Measurements from ENCODE around the gene PSMD3. TPM values are rescaled to one million over a fixed set of nuclear protein-coding genes. Genes with fewer than 3 reads are reported as not detected.

The PSMD3 gene
- total RNA-seq, 1 experiment from 2014 or later, result 200 TPM

DNA sequence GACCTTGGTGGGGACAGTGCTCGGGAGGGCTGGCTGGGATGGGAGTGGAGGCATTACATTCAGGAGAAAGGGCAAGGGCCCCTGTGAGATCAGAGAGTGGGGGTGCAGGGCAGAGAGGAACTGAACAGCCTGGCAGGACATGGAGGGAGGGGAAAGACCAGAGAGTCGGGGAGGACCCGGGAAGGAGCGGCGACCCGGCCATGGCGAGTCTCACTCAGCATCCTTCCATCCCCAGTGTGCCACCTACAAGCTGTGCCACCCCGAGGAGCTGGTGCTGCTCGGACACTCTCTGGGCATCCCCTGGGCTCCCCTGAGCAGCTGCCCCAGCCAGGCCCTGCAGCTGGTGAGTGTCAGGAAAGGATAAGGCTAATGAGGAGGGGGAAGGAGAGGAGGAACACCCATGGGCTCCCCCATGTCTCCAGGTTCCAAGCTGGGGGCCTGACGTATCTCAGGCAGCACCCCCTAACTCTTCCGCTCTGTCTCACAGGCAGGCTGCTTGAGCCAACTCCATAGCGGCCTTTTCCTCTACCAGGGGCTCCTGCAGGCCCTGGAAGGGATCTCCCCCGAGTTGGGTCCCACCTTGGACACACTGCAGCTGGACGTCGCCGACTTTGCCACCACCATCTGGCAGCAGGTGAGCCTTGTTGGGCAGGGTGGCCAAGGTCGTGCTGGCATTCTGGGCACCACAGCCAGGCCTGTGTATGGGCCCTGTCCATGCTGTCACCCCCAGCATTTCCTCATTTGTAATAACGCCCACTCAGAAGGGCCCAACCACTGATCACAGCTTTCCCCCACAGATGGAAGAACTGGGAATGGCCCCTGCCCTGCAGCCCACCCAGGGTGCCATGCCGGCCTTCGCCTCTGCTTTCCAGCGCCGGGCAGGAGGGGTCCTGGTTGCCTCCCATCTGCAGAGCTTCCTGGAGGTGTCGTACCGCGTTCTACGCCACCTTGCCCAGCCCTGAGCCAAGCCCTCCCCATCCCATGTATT, 35.7 kb downstream of the PSMD3 start:
- DNase-seq (ENCODE audit: low read depth), result no peak
- in situ Hi-C loops (cut with HindIII; ENCODE audit: low pct_unique_long_range_greater_than_20kb, low sequenced_read_pairs), result no loop called here

DNA sequence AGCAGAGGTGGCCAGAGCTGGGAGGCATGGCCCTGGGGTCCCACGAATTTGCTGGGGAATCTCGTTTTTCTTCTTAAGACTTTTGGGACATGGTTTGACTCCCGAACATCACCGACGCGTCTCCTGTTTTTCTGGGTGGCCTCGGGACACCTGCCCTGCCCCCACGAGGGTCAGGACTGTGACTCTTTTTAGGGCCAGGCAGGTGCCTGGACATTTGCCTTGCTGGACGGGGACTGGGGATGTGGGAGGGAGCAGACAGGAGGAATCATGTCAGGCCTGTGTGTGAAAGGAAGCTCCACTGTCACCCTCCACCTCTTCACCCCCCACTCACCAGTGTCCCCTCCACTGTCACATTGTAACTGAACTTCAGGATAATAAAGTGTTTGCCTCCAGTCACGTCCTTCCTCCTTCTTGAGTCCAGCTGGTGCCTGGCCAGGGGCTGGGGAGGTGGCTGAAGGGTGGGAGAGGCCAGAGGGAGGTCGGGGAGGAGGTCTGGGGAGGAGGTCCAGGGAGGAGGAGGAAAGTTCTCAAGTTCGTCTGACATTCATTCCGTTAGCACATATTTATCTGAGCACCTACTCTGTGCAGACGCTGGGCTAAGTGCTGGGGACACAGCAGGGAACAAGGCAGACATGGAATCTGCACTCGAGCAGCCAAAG, 36.9 kb downstream of the PSMD3 start:
- in situ Hi-C loops (cut with HindIII; ENCODE audit: low pct_unique_long_range_greater_than_20kb, low sequenced_read_pairs), result no loop called here
- DNase-seq (ENCODE audit: low read depth), result no peak

DNA sequence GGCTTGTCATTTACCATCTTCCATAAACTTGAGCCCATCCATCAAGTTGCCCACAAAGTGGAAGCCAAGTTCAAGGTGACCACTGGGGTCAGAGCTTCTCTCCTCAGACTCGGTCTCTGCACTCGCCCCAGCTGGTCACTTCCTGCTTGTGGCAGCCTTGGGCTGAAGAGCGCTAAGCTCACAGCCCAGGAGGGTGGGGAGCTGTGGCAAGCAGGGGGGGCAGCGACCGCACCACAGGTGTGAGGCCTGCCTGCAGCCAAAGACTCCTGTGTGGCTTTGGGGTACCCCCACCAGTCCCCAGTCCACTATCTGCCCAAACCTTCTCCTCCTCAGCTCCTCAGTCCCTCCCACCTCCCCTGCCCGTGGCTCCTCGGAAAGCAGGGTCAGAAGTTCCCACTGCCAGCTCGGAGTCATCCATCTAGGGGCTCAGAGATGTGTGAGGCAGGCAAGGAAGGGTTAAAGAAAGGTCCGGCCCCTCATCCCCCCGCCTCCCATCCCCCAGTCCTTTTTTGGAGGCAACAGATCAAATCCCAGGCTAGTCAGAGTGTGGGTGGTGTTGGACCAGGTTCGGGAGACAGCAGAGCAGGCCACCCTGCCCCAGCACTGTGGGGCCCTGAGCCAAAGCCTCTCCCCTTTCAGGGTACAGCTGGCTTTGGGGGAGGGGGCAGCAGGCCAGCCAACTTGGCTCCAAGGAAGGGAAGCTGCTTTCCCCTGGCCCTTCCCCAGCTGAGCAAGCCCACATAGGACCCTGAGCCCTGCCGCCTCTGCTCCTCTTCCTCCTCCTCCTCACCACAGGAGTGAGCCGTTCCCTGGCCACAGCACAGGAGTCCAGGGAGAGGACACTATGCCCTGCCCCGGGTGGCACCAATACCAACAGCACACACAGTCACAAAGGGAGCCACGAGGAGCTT, 37.9 kb downstream of the PSMD3 start:
- in situ Hi-C loops (cut with HindIII; ENCODE audit: low pct_unique_long_range_greater_than_20kb, low sequenced_read_pairs), result no loop called here
- DNase-seq (ENCODE audit: low read depth), result no peak

DNA sequence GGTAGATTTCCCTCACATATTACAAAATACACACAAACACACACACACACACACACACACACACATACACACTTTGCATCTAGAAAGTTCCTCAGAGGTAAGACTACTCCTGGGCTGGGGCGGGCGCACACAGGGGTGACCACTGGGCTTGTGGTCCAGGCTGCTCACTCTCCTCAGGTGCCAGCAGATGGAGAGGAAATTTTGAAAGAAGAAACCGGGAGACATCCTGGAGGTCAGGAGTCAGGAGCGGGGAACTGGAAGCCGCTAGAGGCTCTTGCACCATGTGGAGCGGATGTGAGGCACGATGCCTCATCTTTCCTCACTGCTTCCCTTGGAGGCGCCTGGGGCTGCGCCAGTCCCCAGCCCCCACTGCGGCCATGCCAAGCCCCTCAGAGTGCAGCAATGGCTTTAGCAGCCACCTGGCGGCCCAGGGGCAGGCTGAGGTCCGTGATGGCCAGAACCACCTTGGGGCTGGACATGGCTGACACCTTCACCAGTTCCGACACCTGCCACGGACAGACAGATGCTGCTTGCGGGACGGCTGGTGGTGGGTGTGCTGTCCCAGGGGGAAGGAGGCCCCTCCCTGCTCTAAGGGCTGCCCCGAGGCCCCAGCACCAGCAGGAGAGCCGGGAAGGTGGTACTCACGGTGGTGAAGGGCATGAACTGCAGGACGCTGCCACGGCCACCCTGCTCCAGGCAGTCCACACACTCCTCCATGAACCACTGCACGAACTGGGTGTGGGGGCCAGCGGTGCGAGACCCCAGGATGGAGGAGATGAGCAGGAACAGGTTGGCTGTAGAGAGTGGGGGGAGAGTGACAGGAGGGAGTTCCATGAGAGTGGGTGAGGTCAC, 38.8 kb downstream of the PSMD3 start:
- no peak for DNase-seq (ENCODE audit: low read depth)
- in situ Hi-C loops (cut with HindIII; ENCODE audit: low pct_unique_long_range_greater_than_20kb, low sequenced_read_pairs), result no loop called here

DNA sequence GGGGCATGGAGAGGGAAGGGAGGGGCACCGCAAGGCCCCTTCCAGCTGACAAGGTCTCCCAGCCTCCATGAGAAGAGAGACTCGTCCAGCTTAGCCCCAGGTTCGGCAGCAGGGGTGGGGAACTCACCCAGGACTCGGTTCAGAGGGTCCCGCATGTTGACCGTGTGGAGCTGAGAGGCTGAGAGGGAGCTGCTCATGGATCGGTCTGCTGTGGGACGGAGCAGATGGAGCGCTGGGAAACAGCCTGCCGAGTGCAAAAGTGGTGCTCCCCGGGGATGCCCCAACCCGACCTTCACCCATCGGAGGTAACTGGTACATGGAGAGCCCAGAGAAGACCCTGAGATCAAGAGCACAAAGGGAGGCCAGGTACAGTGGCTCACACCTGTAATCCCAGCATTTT, 39.5 kb downstream of the PSMD3 start:
- in situ Hi-C loops (cut with HindIII; ENCODE audit: low pct_unique_long_range_greater_than_20kb, low sequenced_read_pairs), result no loop called here
- no peak for DNase-seq (ENCODE audit: low read depth)

DNA sequence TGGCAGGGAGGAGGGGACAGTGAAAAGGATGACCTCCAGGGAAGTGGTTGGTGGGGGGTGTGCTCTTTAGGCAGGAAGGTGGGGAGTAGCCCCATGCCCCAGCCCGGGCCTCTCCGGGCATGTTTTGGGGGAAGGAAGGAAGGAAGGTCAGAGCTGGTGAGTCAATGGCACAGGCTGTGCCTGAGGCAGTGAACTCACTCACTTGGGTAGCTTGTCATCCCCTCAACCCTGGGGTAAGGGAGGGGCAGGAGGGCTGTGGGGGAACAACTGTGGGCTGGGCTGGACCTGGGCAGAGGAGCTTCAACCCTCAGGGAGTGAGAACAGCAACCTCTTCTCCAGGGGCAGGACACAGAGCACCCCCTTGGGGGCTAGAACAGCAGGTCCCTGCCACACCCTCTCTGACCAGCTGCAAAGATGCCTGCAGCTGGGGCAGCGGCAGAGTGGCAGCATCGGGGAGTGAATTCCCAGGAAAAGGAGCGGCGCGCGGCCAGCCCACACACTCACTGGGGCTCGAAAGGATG, 40.9 kb downstream of the PSMD3 start:
- DNase-seq (ENCODE audit: low read depth), result peak; percentile 69
- in situ Hi-C loops (cut with HindIII; ENCODE audit: low pct_unique_long_range_greater_than_20kb, low sequenced_read_pairs), result no loop called here

DNA sequence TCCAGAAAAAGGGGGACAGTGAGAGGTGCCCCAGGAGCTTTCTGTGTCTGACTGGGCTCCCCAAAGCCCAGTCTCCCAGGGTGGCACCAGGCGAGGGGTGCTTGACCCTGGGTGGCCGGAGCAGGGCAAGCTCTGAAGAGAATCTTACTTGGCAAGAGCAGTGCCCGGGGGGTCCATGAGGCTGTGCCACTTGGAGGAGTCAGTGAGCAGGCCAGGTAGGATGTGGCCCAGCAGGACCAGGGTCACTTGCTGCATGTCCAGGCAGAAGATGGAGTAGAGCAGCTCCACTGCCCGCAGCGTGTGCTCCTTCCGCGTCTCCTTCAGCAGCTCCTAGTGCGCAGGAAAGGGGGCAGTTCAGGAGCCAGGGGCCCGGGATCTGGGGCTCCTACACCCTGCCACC, 41.9 kb downstream of the PSMD3 start:
- no peak for DNase-seq (ENCODE audit: low read depth)
- in situ Hi-C loops (cut with HindIII; ENCODE audit: low pct_unique_long_range_greater_than_20kb, low sequenced_read_pairs), result no loop called here

DNA sequence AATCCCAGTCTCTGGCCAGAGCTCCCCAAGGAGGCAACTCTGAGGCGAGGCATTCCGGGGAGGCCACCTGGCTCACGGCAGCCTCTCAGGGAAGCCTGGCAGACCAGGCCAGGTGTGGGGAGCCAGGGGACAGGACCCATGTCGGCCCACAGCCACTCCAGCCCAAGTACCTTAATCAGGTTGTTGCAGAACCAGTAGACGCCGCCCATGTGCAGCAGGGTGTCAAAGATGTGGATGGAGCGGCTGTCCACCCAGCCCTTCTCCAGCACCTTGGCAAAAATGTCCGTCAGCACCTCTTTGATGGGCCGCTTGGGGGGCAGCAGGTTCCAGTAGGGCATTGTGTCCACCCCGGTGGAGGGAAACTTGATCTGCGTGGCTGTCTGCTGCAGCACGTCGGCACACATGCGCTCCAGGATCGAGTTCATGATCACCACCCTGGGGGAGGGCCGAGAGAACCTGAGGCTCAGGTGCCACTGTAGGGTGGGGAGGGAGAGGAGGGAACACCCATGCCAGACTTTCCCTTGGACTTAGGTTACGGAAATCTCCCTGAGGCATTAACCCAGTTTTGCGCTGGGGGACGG, 42.4 kb downstream of the PSMD3 start:
- in situ Hi-C loops (cut with HindIII; ENCODE audit: low pct_unique_long_range_greater_than_20kb, low sequenced_read_pairs), result no loop called here
- DNase-seq (ENCODE audit: low read depth), result no peak

DNA sequence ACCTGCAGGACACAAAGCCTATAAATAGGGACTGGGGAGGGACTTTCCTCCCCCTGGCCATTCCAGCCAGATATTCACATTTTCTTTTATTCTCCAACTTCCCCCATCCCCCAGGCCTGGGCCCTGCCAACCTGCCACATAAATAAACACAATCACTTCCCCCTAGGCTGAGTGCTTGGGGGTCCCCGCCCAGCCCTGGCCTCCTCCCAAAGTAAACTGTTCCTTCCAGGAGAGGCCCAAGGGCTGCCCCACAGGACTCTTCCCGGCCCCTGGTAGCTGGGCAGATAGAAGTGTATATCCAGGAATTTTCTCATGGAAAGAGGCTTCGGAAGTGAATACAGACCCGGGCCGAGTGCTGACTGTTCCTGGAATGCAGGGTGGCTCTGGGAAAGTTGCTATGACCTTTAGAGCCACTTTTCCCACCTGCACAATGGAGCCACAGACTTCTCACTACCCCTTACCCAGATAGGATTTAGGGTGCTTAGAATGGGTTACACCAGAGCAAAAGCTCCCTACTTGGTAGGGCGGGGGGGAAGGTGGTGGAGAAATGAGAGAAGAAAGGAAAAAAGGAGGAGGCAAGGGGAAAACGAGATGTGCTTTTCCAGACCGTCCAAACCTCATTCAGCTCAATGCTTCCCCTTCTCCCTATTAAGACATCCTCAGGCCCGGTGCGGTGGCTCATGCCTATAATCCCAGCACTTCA, 43.1 kb downstream of the PSMD3 start:
- in situ Hi-C loops (cut with HindIII; ENCODE audit: low pct_unique_long_range_greater_than_20kb, low sequenced_read_pairs), result no loop called here
- DNase-seq (ENCODE audit: low read depth), result peak; percentile 65

DNA sequence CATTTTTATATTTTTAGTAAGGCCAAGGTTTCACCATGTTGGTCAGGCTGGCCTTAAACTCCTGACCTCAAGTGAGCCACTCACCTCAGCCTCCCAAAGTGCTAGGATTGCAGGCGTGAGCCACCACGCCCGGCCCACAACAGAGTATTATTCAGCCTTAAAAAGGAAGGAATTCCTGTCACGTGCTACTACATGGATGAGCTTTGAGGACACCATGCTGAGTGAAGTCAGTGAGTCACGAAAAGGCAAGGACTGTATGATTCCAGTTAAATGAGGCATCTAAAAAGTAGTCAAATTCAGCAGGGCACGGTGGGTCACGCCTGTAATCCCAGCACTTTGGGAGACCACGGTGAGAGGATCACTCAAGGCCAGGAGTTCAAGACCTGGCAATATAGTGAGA, 44.3 kb downstream of the PSMD3 start:
- DNase-seq (ENCODE audit: low read depth), result no peak
- in situ Hi-C loops (cut with HindIII; ENCODE audit: low pct_unique_long_range_greater_than_20kb, low sequenced_read_pairs), result no loop called here

DNA sequence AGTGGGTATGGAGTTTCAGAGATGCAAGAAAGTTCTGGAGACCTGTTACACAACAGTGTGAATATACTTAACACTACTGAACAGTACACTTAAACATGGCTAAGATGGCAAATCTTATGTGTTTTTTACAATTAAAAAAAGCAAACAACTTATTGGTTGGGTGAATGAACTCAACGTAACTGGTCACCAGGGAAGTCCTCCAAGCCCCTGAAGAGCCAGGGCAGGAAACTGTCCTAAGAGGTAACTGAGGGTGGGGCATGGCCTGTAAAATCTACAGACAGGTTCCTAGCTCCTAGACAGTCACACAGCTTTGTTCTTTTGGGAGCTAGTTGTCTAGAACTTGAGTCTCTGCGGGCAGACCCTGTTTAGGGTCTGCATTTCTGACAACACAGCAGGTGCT, 45.0 kb downstream of the PSMD3 start:
- DNase-seq (ENCODE audit: low read depth), result no peak
- in situ Hi-C loops (cut with HindIII; ENCODE audit: low pct_unique_long_range_greater_than_20kb, low sequenced_read_pairs), result no loop called here

DNA sequence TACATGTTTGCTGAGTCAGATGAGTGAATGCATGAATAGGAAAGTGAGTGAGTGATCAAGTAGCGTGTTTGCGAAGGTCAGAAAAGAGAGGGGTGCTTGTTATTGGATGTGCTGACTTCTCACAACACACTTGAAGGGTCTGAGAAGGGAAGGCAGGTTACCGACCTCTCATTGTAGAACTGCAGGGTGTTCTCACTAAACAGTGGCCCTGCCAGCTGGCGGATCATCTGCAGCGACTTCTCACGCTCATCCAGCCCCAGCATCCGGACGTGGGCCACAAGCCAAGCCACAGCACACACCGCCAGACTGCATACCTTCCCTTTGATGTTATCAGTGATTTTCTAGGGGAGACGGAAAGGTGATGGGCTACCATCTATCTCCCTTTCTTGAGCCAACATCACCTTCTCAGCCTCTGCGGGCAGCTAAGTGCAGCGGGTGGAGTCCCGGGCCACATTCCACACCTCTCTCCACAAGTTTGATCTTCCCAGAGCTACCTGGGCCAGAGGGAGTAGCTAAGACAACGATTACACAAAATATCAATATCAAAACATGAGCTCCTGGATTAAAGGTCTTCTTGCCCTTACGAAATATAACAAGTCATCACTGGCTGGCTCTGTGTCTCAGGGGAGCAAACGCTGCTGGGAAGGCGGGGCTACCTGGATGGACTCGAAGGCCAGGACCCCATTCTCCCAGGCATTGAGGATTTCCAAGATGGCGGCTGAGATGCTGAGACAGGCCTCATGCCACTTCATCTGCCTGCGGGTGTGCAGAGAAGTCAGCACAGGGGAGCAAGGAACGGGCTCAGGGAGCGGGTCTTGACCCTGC, 45.6 kb downstream of the PSMD3 start:
- DNase-seq (ENCODE audit: low read depth), result peak; percentile 44
- in situ Hi-C loops (cut with HindIII; ENCODE audit: low pct_unique_long_range_greater_than_20kb, low sequenced_read_pairs), result no loop called here

DNA sequence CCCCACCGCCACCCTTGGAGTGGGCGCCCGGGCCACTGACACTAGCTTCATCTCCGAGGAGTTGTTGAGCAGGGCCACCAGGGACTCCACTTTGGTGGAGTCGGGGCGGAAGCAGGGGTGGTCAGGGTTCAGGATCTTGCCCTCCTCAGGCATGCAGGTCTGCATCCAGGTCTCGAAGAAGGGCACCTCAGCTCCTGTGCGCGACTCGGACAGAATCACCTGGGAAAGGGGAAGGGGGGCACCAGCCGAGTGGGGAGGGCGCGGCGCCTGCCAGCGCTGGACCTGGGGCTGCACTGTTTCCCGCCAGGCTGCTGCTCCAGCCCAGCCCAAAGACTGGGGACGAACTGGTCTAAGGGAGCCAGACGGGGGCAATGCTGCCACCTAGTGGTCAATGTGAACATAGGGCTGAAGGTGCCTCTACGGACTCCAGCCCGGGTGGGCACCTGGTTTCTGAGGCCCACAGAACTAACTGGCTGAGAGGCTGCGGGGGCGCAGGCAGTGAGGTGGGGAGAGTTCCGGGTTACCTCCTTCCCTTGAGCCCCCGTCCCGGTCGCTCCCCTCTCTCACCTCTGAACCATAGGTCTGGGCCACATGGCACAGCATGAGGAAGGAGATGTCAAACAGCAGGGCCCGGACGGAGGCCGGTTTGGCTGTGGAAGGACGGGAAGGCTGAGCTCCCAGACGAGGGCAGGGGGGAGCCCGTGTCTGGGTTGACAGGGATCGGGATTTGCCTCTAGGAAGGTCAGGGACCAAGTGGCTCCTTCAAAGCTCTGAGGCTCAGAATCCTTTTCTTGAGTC, 46.4 kb downstream of the PSMD3 start:
- in situ Hi-C loops (cut with HindIII; ENCODE audit: low pct_unique_long_range_greater_than_20kb, low sequenced_read_pairs), result no loop called here
- peak; percentile 53 for DNase-seq (ENCODE audit: low read depth)

DNA sequence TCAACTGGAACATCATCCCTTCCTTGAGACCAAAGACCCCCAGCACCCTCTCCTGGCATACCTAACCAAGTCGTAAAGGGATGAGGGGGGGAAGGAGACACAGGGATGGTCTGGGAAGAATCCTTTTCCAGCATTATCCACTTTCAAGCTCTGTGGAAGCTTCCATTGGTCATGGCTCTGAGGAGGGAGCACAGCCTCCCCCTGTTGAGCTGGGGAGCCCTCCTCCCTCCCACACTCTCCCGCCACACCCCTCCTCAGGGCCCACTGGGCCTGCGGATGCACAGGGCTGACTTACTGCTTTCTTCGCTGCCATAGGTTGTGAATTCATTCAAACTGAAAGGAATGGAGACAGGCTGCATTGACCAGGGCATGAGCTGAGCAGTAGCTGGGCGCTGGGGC, 47.0 kb downstream of the PSMD3 start:
- in situ Hi-C loops (cut with HindIII; ENCODE audit: low pct_unique_long_range_greater_than_20kb, low sequenced_read_pairs), result no loop called here
- DNase-seq (ENCODE audit: low read depth), result no peak

DNA sequence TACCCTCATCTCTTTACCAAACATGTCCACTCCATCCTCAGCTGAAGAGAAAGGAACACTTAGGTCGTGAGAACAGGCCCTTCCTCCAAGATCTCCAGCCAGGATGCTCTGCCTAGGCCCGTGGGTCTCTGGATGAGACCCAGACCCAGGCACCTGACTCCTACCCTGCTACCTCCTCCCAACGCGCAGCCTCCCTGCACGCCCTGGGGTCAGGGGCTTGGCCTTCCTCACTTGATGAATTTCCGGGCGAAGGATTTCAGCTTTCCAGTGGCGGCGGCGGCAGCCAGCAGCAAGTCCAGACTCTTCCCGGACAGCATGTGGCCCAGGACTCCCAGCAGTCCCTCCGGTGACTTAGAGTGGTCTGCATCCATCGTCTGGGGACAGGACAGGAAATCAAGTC, 48.0 kb downstream of the PSMD3 start:
- in situ Hi-C loops (cut with HindIII; ENCODE audit: low pct_unique_long_range_greater_than_20kb, low sequenced_read_pairs), result no loop called here
- no peak for DNase-seq (ENCODE audit: low read depth)
